Tibial artery (tissue), 4 donors: ENCODE results near the gene LENG8.
A peak's percentile ranks its signal among the peaks of the same experiment; 100 is the strongest.
"Not testable (repeated sequence)": the region's sequence is repeated elsewhere in the genome, so short reads cannot be mapped to it uniquely, and the experiment has no call there.

Experiments
- DNase-seq, 2 donors: peaks; one replicate each; pipeline ENCODE4 v3.0.0-alpha.2; 2019
- H3K27ac ChIP-seq, 2 donors: fragments of 200-600 bp; sonication (generic) in 1 of 2; 1 replicate in 1 of 2; 2 replicates in 1 of 2; pipeline ENCODE4 v1.5.1; 2018 to 2019; ENCODE audit warnings: mild to moderate bottlenecking in 1 of 2
- H3K27me3 ChIP-seq, 2 donors: fragments of 200-600 bp; sonication (generic) in 1 of 2; one replicate each; pipeline versions ENCODE4 v1.5.1 to v1.6.0; 2016 to 2019
- H3K36me3 ChIP-seq, 3 donors: fragments of 200-600 bp; sonication (generic) in 2 of 3; one replicate each; pipeline ENCODE4 v1.5.1; 2016 to 2019; ENCODE audit warnings: mild to moderate bottlenecking in 2 of 3
- H3K4me1 ChIP-seq, 4 donors: fragments of 200-600 bp; sonication (generic) in 2 of 4; 1 replicate in 3 of 4; 2 replicates in 1 of 4; pipeline ENCODE4 v1.5.1; 2016 to 2019
- H3K4me3 ChIP-seq, 2 donors: fragments of 200-600 bp; sonication (generic) in 1 of 2; 1 replicate in 1 of 2; 2 replicates in 1 of 2; pipeline ENCODE4 v1.5.1; 2018 to 2019; ENCODE audit warnings: mild to moderate bottlenecking in 2 of 2
- H3K9me3 ChIP-seq, 3 donors: fragments of 200-600 bp; sonication (generic) in 1 of 3; one replicate each; pipeline ENCODE4 v1.5.1; 2016 to 2019
- intact Hi-C: fragments of 100-400 bp; cut with DNase I; formaldehyde crosslinking; loops from one replicate; pipeline ENCODE4 v1.15.0; 2023; ENCODE audit warnings: low total_unique reads
- TF ChIP-seq, protein P1 (sequence below), 2 experiments: fragments of 200-600 bp in 1 of 2; fragments of 450-650 bp in 1 of 2; IDR thresholded peaks; one replicate each; pipeline ENCODE4 v1.5.1; 2017 to 2019; ENCODE audit warnings: antibody characterized with exemption in 2 of 2, mild to moderate bottlenecking in 1 of 2, moderate library complexity in 1 of 2

Gene LENG8

DNA sequence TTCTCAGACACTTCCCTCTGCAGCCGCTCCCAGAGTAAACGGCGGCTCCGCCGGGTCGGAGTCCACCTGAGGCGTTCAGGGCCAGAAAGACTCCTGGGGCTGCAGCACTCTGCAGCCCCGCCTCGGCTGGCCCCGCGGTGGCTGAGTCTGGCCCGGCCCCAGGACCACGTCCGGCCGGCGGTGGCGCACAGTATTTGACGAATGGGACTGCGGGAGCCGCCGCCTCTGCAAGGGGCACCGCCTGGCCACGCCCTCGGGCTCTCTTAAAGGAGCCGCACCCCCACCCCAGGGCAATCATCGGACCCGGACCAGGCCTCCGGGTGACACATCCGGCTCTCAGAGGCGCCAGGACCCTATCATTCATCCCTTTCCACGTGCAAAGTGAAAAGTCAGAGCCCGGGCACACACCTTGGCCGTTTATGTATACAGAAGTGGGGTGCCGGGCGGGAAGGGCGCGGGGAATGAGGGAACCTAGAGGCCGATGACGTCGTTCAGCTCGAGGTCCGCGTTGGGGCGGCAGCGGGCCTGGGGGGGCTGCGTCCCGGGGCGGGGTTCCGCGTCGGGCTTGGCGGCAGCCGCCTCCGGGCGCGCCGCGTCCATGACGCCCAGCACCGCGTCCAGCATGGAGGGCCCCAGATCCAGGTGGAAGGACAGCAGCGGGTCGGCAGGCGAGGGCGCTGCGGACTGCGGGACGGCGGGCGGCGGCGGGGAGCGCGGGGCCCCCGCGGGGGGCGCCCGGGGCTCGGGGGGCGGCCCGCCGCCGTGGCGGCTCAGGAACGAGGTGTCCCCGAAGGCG, 15.8 kb downstream of the LENG8 start:
- intact Hi-C loops: loop anchor here (5.0 kb wide), 1 partner anchor 652 kb away; the partner anchor contains the start of gene PPP1R12C
- peak overlapping the region; percentile 62 to 85 for H3K4me3 ChIP-seq
- peak overlapping the region; percentile 92 to 99 for H3K27ac ChIP-seq
- H3K36me3 ChIP-seq: peaks cover 17 to 24% (median 18%) of the 10 kb centered on the region in 3 donors
- no peaks in the 10 kb centered on the region for H3K9me3 ChIP-seq
- TF ChIP-seq, protein P1, sequence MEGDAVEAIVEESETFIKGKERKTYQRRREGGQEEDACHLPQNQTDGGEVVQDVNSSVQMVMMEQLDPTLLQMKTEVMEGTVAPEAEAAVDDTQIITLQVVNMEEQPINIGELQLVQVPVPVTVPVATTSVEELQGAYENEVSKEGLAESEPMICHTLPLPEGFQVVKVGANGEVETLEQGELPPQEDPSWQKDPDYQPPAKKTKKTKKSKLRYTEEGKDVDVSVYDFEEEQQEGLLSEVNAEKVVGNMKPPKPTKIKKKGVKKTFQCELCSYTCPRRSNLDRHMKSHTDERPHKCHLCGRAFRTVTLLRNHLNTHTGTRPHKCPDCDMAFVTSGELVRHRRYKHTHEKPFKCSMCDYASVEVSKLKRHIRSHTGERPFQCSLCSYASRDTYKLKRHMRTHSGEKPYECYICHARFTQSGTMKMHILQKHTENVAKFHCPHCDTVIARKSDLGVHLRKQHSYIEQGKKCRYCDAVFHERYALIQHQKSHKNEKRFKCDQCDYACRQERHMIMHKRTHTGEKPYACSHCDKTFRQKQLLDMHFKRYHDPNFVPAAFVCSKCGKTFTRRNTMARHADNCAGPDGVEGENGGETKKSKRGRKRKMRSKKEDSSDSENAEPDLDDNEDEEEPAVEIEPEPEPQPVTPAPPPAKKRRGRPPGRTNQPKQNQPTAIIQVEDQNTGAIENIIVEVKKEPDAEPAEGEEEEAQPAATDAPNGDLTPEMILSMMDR (IDR thresholded peaks at IDR 0.05): peak in 1 of 2 experiments; percentile 8
- DNase-seq: peak; percentile 91 to 96
- peaks cover 6 to 36% (median 23%) of the 10 kb centered on the region in 4 donors for H3K4me1 ChIP-seq
- no peaks in the 10 kb centered on the region for H3K27me3 ChIP-seq

DNA sequence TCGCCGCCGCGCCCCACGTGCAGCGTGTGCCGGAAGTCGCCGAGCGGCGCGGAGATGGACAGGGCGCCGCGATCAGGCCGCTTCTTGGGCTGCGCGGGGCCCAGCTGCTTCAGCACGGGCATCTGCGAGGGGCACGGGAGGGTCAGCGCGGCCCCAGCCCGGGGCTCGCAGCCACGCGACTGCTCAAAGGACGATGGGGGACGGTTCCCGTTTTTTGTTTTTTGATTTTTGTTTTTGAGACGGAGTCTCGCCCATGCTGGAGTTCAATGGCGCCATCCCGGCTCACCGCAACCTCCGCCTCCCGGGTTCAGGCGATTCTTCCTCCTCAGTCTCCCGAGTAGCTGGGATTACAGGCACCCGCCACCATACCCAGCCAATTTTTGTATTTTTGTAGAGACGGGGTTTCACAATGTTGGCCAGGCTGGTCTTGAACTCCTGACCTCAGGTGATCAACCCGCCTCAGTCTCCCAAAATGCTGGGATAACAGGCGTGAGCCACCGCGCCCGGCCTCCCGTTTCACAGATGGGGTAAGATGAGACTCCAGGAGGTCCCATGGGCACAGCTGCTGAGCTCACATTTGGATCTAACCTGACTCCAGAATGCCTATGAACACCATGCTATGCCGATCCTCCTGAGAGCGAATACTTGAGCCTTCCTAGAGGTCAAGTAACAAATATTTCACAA, 16.6 kb downstream of the LENG8 start:
- TF ChIP-seq, protein P1 (IDR thresholded peaks at IDR 0.05): no peak
- H3K4me3 ChIP-seq: peak overlapping the region in 1 of 2 donors; percentile 62
- peaks cover 0 to 3% of the 10 kb centered on the region in 2 donors for H3K27me3 ChIP-seq
- H3K9me3 ChIP-seq: no peaks in the 10 kb centered on the region
- intact Hi-C loops: loop anchor here (5.0 kb wide), 1 partner anchor 652 kb away; the partner anchor contains the start of gene PPP1R12C
- DNase-seq: peak in 1 of 2 donors; percentile 69
- H3K27ac ChIP-seq: no peak overlapping the region
- peaks cover 10 to 16% (median 11%) of the 10 kb centered on the region in 3 donors for H3K36me3 ChIP-seq
- H3K4me1 ChIP-seq: peaks cover 6 to 34% (median 24%) of the 10 kb centered on the region in 4 donors

DNA sequence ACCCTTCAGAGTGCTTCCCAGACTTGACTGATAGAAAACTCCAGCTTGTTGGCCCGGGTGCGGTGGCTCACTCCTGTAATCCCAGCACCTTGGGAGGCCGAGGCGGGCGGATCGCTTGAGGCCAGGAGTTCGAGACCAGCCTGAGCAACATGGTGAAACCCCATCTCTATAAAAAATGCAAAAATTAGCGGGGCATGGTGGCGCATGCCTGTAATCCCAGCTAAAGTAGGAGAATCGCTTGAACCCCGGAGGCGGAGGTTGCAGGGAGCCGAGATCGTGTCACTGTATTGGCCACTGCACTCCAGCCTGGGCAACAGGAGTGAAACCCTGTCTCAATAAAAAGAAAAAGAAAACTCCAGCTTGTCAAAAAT, 17.1 kb downstream of the LENG8 start:
- not testable (repeated sequence) for H3K27ac ChIP-seq, H3K9me3 ChIP-seq, H3K4me3 ChIP-seq, H3K27me3 ChIP-seq
- peaks cover 6 to 39% (median 25%) of the 10 kb centered on the region in 4 donors for H3K4me1 ChIP-seq
- peak in 1 of 2 donors; percentile 65 for DNase-seq
- intact Hi-C loops: loop anchor here (5.0 kb wide), 1 partner anchor 651 kb away; the partner anchor contains the start of gene PPP1R12C
- peaks cover 5 to 11% (median 5%) of the 10 kb centered on the region in 3 donors for H3K36me3 ChIP-seq

DNA sequence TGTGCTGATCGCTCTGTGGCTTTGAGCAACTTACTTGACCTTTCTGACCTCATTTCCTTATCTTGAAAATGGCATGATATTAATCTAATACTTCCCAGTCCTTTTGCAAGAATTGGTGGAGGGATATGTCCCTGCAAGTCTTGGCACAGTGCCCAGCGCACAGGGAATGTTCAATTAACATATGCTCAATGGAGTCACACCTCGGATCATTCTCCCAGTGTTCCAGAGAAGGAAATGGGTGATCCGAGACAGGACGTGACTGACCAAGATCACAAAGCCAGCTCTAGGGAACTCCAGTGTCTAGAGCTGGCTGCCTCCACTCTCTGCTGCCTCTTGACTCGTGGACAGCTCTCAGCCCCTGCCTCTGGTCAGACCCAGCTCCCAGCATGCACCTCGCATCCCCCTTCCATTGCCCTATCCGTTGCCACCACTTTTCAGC, 20.5 kb downstream of the LENG8 start:
- TF ChIP-seq, protein P1 (IDR thresholded peaks at IDR 0.05): no peak
- intact Hi-C loops: loop anchor here (5.0 kb wide), 1 partner anchor 648 kb away; the partner anchor contains the start of gene PPP1R12C
- no peaks in the 10 kb centered on the region for H3K9me3 ChIP-seq
- no peaks in the 10 kb centered on the region for H3K36me3 ChIP-seq
- H3K27me3 ChIP-seq: peaks cover 0 to 21% of the 10 kb centered on the region in 2 donors
- no peak for DNase-seq
- peaks cover 0 to 34% (median 19%) of the 10 kb centered on the region in 4 donors for H3K4me1 ChIP-seq
- no peak overlapping the region for H3K4me3 ChIP-seq
- H3K27ac ChIP-seq: no peak overlapping the region

DNA sequence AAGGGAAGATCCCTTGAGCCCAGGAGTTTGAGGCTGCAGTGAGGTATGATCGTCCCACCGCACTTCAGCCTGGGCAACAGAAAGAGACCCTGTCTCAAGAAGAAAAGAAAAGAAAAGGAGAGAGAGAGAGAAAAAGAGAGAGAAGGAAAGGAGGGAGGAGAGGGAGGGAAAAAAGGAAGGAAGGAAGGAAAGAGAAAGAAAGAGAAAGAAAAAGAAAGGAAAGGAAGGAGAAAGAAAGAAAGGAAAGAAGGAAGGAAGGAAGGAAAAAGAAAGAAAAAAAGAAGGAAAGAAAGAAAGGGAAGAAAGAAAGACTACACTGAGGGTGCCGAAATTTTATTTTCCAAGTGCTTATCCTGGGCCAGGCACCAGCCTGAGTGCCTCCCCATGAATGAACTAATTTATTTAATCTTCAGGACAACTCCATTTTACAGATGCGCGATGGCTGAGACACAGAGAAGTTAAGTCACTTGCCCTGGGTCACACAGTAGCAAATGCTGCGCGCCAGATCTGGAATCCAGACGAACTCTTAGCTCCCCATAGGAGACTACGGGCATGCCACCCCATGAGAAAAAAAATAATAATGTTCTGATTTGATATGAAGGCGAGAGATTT, 21.4 kb downstream of the LENG8 start:
- Histone ChIP-seq H3K4me3 (no peak overlapping the region), H3K27me3 (peaks cover 0 to 21% of the 10 kb centered on the region in 2 donors), H3K9me3 (no peaks in the 10 kb centered on the region), H3K36me3 (no peaks in the 10 kb centered on the region), H3K4me1 (peaks cover 0 to 29% (median 15%) of the 10 kb centered on the region in 4 donors), H3K27ac (peak overlapping the region; percentile 18 to 53)
- intact Hi-C loops: no loop called here
- no peak for DNase-seq
- TF ChIP-seq, protein P1 (IDR thresholded peaks at IDR 0.05): no peak
